H1 (cell line): ENCODE measurements around the gene CACNA1E. TPM values are rescaled to one million over a fixed set of nuclear protein-coding genes. Genes with fewer than 3 reads are reported as not detected.

ENCODE experiments used
- KDM5A ChIP-seq: fragments of 200-600 bp; IDR thresholded peaks from 2 replicates; pipeline ENCODE4 v1.7.1; 2012; ENCODE audit warnings: mild to moderate bottlenecking, low read length, inconsistent platforms, mixed read lengths
- polyA plus RNA-seq, 7 experiments: library from polyadenylated mRNA; depleted of rRNA in 3 of 7; stranded (reverse) in 5 of 7; unstranded in 2 of 7; fragments of >200 nt in 5 of 7; fragments of 200-250 nt in 2 of 7; gene quantifications; 1 replicate in 5 of 7; 2 replicates in 1 of 7; 4 replicates in 1 of 7; pipeline versions ENCODE4 v1.2.1 to v1.2.3, GENCODE V29; 2011 to 2013; ENCODE audit warnings: missing spikeins in 2 of 7, mixed read lengths in 2 of 7
- total RNA-seq: library from RNA; stranded (reverse); fragmentation: NEBNext Ultra II Directional; extraction: Animal tissue kit (Norgen Biotek cat#: 25700); gene quantifications from 2 replicates; pipeline ENCODE4 v1.2.1, GENCODE V29; 2021
- TF ChIP-seq, protein P1 (sequence below): fragments of 300-600 bp; sonication (generic); IDR thresholded peaks from 2 replicates; pipeline ENCODE4 v1.7.1; 2012; ENCODE audit warnings: low read length, moderate library complexity, mild to moderate bottlenecking, inconsistent platforms; ENCODE audit not compliant: insufficient replicate concordance

Gene CACNA1E
- total and polyA plus RNA-seq, 2 of the 8 experiments (the other 6 are each of a cell fraction or from before 2014, with no cell fraction given) = 0.98 to 1.3 TPM

DNA sequence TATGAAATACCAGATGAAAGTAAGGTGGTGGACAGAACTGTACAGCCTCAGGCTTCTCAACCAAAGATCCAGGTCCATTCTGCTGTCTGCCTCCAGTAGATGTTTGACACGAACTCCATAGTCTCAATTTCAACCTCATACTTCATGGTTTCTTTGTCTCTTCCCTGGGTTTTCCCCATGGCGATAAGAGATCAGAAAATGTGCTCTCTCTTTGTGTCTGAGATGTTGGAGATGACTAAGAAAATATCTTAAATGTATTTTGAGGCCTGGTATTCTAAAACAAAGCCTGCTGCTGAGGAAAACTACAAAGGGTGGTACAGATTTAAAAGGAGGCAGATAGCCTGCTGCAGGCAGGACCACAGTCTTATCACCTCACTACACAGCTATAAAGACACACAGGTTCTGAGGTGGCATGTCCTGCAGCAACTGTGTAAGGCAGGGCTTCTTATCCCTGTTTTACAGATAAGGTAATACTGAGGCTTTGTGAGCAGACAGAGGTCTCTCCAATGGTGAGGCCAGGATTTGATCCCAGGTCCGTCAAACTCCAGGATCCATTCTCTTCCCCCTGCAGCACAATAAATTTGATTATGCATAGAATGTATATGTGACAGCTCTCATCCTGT, 40.0 kb upstream of the CACNA1E start (continued):
- TF ChIP-seq, protein P1, sequence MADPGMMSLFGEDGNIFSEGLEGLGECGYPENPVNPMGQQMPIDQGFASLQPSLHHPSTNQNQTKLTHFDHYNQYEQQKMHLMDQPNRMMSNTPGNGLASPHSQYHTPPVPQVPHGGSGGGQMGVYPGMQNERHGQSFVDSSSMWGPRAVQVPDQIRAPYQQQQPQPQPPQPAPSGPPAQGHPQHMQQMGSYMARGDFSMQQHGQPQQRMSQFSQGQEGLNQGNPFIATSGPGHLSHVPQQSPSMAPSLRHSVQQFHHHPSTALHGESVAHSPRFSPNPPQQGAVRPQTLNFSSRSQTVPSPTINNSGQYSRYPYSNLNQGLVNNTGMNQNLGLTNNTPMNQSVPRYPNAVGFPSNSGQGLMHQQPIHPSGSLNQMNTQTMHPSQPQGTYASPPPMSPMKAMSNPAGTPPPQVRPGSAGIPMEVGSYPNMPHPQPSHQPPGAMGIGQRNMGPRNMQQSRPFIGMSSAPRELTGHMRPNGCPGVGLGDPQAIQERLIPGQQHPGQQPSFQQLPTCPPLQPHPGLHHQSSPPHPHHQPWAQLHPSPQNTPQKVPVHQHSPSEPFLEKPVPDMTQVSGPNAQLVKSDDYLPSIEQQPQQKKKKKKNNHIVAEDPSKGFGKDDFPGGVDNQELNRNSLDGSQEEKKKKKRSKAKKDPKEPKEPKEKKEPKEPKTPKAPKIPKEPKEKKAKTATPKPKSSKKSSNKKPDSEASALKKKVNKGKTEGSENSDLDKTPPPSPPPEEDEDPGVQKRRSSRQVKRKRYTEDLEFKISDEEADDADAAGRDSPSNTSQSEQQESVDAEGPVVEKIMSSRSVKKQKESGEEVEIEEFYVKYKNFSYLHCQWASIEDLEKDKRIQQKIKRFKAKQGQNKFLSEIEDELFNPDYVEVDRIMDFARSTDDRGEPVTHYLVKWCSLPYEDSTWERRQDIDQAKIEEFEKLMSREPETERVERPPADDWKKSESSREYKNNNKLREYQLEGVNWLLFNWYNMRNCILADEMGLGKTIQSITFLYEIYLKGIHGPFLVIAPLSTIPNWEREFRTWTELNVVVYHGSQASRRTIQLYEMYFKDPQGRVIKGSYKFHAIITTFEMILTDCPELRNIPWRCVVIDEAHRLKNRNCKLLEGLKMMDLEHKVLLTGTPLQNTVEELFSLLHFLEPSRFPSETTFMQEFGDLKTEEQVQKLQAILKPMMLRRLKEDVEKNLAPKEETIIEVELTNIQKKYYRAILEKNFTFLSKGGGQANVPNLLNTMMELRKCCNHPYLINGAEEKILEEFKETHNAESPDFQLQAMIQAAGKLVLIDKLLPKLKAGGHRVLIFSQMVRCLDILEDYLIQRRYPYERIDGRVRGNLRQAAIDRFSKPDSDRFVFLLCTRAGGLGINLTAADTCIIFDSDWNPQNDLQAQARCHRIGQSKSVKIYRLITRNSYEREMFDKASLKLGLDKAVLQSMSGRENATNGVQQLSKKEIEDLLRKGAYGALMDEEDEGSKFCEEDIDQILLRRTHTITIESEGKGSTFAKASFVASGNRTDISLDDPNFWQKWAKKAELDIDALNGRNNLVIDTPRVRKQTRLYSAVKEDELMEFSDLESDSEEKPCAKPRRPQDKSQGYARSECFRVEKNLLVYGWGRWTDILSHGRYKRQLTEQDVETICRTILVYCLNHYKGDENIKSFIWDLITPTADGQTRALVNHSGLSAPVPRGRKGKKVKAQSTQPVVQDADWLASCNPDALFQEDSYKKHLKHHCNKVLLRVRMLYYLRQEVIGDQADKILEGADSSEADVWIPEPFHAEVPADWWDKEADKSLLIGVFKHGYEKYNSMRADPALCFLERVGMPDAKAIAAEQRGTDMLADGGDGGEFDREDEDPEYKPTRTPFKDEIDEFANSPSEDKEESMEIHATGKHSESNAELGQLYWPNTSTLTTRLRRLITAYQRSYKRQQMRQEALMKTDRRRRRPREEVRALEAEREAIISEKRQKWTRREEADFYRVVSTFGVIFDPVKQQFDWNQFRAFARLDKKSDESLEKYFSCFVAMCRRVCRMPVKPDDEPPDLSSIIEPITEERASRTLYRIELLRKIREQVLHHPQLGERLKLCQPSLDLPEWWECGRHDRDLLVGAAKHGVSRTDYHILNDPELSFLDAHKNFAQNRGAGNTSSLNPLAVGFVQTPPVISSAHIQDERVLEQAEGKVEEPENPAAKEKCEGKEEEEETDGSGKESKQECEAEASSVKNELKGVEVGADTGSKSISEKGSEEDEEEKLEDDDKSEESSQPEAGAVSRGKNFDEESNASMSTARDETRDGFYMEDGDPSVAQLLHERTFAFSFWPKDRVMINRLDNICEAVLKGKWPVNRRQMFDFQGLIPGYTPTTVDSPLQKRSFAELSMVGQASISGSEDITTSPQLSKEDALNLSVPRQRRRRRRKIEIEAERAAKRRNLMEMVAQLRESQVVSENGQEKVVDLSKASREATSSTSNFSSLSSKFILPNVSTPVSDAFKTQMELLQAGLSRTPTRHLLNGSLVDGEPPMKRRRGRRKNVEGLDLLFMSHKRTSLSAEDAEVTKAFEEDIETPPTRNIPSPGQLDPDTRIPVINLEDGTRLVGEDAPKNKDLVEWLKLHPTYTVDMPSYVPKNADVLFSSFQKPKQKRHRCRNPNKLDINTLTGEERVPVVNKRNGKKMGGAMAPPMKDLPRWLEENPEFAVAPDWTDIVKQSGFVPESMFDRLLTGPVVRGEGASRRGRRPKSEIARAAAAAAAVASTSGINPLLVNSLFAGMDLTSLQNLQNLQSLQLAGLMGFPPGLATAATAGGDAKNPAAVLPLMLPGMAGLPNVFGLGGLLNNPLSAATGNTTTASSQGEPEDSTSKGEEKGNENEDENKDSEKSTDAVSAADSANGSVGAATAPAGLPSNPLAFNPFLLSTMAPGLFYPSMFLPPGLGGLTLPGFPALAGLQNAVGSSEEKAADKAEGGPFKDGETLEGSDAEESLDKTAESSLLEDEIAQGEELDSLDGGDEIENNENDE = no peak
- TF ChIP-seq KDM5A = no peak
